IMR-90 (cell line): ENCODE results near the gene HERC3.

Source experiments
- ELK1 ChIP-seq: fragments of 150-350 bp; IDR thresholded peaks from 2 replicates; pipeline ENCODE4 v1.6.1; 2016; ENCODE audit warnings: low read depth, mild to moderate bottlenecking, low read length, moderate library complexity, borderline replicate concordance
- POLR2A ChIP-seq: IDR thresholded peaks from 2 replicates; pipeline ENCODE4 v1.6.1; 2012; ENCODE audit warnings: mild to moderate bottlenecking, low read depth, low read length
- SMC3 ChIP-seq: fragments of 150-350 bp; IDR thresholded peaks from 2 replicates; pipeline ENCODE4 v1.6.1; 2016; ENCODE audit warnings: low read depth, mild to moderate bottlenecking, antibody characterized with exemption, low read length, moderate library complexity
- TF ChIP-seq, protein P1 (sequence below): fragments of 150-350 bp; IDR thresholded peaks from 2 replicates; pipeline ENCODE4 v1.6.1; 2017; ENCODE audit warnings: mild to moderate bottlenecking, antibody characterized with exemption, low read length, low read depth

- TF ChIP-seq ELK1, result no peak
- TF ChIP-seq POLR2A, result no peak
- TF ChIP-seq, protein P1, sequence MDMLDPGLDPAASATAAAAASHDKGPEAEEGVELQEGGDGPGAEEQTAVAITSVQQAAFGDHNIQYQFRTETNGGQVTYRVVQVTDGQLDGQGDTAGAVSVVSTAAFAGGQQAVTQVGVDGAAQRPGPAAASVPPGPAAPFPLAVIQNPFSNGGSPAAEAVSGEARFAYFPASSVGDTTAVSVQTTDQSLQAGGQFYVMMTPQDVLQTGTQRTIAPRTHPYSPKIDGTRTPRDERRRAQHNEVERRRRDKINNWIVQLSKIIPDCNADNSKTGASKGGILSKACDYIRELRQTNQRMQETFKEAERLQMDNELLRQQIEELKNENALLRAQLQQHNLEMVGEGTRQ, result no peak
- TF ChIP-seq SMC3, result no peak
Measured at GRCh38 chr4:88604978-88605678, 12.8 kb downstream of the HERC3 start.
